Right lobe of liver (tissue), 4 donors: ENCODE results near the gene MAB21L2.

Experiments used
- POLR2A ChIP-seq: fragments of 450-650 bp; IDR thresholded peaks from one replicate; pipeline ENCODE4 v1.6.1; 2017; ENCODE audit warnings: antibody characterized with exemption, mild to moderate bottlenecking
- TF ChIP-seq, protein P1 (sequence below), 4 donors: fragments of 200-600 bp in 3 of 4; fragments of 450-650 bp in 1 of 4; IDR thresholded peaks; one replicate each; pipeline versions ENCODE4 v1.5.1 to v1.8.0; 2016 to 2022; ENCODE audit warnings: antibody characterized with exemption in 4 of 4, mild to moderate bottlenecking in 2 of 4
- donor health status: DM: no; HTN: no; CAD: no.
- donor health status: DM: no; HTN: no; CAD: no.
- donor health status: DM: no; HTN: yes; CAD: no.

GRCh38 chr4:150580306-150580705 lies 1.6 kb upstream of the MAB21L2 start:
- TF ChIP-seq, protein P1, sequence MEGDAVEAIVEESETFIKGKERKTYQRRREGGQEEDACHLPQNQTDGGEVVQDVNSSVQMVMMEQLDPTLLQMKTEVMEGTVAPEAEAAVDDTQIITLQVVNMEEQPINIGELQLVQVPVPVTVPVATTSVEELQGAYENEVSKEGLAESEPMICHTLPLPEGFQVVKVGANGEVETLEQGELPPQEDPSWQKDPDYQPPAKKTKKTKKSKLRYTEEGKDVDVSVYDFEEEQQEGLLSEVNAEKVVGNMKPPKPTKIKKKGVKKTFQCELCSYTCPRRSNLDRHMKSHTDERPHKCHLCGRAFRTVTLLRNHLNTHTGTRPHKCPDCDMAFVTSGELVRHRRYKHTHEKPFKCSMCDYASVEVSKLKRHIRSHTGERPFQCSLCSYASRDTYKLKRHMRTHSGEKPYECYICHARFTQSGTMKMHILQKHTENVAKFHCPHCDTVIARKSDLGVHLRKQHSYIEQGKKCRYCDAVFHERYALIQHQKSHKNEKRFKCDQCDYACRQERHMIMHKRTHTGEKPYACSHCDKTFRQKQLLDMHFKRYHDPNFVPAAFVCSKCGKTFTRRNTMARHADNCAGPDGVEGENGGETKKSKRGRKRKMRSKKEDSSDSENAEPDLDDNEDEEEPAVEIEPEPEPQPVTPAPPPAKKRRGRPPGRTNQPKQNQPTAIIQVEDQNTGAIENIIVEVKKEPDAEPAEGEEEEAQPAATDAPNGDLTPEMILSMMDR (IDR thresholded peaks at IDR 0.05), result no peak
- TF ChIP-seq POLR2A, result no peak
